Neutrophil (primary cell): ENCODE data around the gene FCAMR.

Experiments used
- H3K27ac ChIP-seq: fragments of 200-600 bp; sonication (generic); 2 replicates; pipeline ENCODE4 v1.5.1; 2016; ENCODE audit warnings: mild to moderate bottlenecking, moderate library complexity
- H3K27me3 ChIP-seq: fragments of 200-600 bp; sonication (generic); 2 replicates; pipeline ENCODE4 v1.6.0; 2016; ENCODE audit warnings: mild to moderate bottlenecking
- H3K36me3 ChIP-seq: fragments of 200-600 bp; sonication (generic); 2 replicates; pipeline ENCODE4 v1.5.1; 2017
- H3K4me1 ChIP-seq, 2 experiments: fragments of 200-600 bp in 1 of 2; sonication (generic) in 1 of 2; 1 replicate in 1 of 2; 2 replicates in 1 of 2; pipeline versions ENCODE4 v1.5.1 to v1.6.1; 2013 to 2016; ENCODE audit warnings: low read depth in 1 of 2, low read length in 1 of 2, mild to moderate bottlenecking in 1 of 2, moderate library complexity in 1 of 2; ENCODE audit not compliant: control insufficient read depth in 1 of 2, insufficient read depth in 1 of 2
- H3K4me3 ChIP-seq, 2 experiments: fragments of 200-600 bp in 1 of 2; sonication (generic) in 1 of 2; 1 replicate in 1 of 2; 2 replicates in 1 of 2; pipeline ENCODE4 v1.5.1; 2013 to 2016; ENCODE audit warnings: low read depth in 1 of 2, low read length in 1 of 2, mild to moderate bottlenecking in 1 of 2, moderate library complexity in 1 of 2
- H3K9me3 ChIP-seq: fragments of 200-600 bp; sonication (generic); 2 replicates; pipeline ENCODE4 v1.5.1; 2016
- TF ChIP-seq, protein P1 (sequence below): fragments of 200-600 bp; sonication (generic); IDR thresholded peaks from 2 replicates; pipeline ENCODE4 v1.5.1; 2016; ENCODE audit warnings: antibody characterized with exemption

The FCAMR gene

DNA sequence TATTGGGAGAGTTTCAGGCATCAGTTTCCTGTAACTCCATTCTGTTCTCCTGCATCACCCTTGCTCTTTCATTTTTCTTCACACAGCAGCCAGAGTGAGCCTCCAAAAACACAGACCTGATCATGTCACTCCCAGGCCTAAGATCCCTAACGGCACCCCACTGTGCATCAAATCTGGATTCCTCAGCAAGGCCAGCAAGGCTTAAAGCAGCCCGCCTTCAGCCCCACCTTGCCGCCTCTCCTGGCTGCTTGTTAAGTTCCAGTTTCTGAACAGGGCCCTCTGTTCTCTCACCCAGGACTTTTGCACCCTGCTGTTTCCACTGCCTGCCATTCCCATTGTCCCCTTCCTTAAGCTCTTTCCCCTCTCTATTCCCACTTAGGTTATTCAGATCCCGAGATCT, 33.0 kb upstream of the FCAMR start:
- no peak overlapping the region for H3K27ac ChIP-seq
- TF ChIP-seq, protein P1, sequence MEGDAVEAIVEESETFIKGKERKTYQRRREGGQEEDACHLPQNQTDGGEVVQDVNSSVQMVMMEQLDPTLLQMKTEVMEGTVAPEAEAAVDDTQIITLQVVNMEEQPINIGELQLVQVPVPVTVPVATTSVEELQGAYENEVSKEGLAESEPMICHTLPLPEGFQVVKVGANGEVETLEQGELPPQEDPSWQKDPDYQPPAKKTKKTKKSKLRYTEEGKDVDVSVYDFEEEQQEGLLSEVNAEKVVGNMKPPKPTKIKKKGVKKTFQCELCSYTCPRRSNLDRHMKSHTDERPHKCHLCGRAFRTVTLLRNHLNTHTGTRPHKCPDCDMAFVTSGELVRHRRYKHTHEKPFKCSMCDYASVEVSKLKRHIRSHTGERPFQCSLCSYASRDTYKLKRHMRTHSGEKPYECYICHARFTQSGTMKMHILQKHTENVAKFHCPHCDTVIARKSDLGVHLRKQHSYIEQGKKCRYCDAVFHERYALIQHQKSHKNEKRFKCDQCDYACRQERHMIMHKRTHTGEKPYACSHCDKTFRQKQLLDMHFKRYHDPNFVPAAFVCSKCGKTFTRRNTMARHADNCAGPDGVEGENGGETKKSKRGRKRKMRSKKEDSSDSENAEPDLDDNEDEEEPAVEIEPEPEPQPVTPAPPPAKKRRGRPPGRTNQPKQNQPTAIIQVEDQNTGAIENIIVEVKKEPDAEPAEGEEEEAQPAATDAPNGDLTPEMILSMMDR = no peak

DNA sequence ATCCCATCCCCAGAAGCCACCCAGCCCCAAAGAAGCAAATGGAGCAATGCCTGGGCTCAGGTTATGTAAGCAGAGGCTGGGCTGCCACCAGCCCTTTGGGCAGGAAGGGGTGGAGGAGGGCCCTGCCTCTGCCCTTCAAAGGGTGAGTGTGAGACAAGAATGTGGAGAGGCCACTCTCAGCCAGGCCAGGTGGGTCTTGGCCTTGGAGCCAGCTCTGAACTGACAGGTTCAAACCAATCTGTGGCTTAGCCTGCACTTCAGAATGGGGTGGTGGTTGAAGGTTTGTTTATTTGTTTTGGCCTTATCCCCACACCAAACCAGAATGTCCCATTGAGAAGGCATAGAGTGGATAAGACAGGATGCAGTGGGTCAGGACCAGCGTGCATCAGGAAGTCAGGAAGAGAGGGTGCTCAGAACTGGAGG, 32.5 kb upstream of the FCAMR start:
- Histone ChIP-seq H3K27me3 (no peaks in the 10 kb centered on the region), H3K4me1 (peaks cover 24 to 35% of the 10 kb centered on the region in 2 experiments), H3K9me3 (no peaks in the 10 kb centered on the region), H3K4me3 (no peak overlapping the region), H3K36me3 (no peaks in the 10 kb centered on the region), H3K27ac (no peak overlapping the region)
- TF ChIP-seq, protein P1 = no peak

More for the DNA sequence above, 33.0 kb upstream of the FCAMR start:
- Histone ChIP-seq H3K9me3 (no peaks in the 10 kb centered on the region), H3K4me3 (no peak overlapping the region), H3K4me1 (peaks cover 23 to 33% of the 10 kb centered on the region in 2 experiments), H3K36me3 (no peaks in the 10 kb centered on the region), H3K27me3 (no peaks in the 10 kb centered on the region)

DNA sequence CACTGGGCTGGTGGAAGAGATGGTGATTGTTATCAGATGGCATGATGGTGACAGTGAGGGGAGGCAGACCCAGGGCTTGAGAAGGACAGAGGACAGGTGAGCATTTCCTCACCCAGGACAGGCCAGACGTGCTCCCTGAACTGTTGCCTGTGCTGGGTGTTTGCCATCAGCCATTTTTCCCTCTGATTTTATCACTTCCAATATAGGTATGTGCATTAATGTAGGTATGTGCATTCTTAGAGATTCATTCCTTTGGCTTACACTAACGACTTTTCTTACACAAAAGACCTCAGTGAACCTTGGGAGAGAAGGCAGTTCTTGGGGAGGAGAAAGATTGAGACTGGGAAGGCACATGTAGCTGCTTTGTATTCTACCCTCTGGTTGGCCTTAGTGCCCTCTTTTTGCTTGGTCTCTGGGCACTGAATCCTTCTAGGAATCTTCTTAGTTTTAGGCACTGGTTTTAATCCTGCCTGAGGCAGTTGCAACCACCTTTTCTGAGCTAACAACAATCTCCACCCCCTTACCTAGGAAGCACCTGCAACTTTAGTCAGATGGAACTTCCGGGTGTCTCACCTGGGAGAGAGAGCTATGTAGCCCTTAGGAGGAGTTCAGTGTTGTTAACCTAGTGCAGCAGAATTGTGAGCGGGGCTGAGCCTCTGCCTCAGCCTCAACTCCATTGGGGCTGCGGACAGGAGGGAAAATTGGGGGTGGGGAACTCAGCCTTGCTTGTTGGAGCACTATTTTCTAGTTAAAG, 31.4 kb upstream of the FCAMR start:
- H3K4me3 ChIP-seq = no peak overlapping the region
- H3K27ac ChIP-seq = no peak overlapping the region
- H3K36me3 ChIP-seq = no peaks in the 10 kb centered on the region
- TF ChIP-seq, protein P1 = no peak
- H3K27me3 ChIP-seq = no peaks in the 10 kb centered on the region
- peaks cover 24 to 35% of the 10 kb centered on the region in 2 experiments for H3K4me1 ChIP-seq
- H3K9me3 ChIP-seq = no peaks in the 10 kb centered on the region

DNA sequence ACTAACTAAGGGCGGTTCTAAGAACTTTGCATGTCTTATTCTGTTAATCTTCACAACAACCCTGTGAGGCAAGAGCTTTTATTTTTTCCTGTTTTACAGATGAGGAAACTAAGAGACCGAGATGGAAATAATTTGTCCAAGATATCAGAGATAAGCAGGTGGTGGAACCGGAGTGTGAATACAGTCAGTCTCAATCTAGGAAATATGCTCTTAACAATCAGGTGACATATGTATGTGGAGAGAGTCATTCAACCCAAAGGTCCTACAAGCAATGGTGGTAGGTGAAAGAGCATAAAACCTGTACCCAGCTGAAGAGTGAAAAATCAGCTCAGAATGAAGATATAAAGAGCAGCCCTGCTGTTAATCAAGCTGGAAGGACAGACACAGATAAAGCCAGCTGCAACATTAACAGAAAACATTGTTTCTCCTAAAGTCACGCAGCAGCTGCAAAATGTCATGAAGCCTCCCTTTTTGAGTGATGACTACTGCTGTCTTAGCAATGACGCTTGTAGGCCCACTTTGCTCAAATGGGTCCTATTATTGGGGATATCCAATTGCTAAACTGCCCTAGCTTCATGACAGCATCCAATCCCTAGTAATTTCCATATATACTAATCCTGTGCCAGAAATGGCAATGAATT, 30.5 kb upstream of the FCAMR start:
- Histone ChIP-seq H3K27ac (no peak overlapping the region), H3K9me3 (no peaks in the 10 kb centered on the region), H3K4me1 (peaks cover 24 to 35% of the 10 kb centered on the region in 2 experiments), H3K4me3 (no peak overlapping the region), H3K36me3 (no peaks in the 10 kb centered on the region), H3K27me3 (no peaks in the 10 kb centered on the region)
- TF ChIP-seq, protein P1 = no peak

DNA sequence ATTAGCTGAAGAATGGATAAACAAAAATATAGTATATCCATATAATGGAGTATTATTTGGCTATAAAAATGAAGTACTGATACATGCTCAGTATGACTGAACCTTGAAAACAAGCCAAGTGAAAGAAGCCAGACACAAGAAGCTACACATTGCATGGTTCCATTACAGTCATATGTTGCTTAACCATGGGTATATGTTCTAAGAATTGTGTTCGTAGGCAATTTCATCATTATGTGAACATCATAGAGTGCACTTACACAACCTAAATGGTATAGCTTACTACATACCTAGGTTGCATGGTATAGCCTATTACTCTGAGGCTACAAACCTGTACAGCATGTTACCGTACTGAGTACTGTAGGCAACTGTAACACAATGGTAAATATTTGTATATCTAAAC, 28.6 kb upstream of the FCAMR start:
- no peak overlapping the region for H3K27ac ChIP-seq
- no peaks in the 10 kb centered on the region for H3K36me3 ChIP-seq
- no peaks in the 10 kb centered on the region for H3K27me3 ChIP-seq
- H3K4me3 ChIP-seq = no peak overlapping the region
- H3K9me3 ChIP-seq = no peaks in the 10 kb centered on the region
- peaks cover 24 to 35% of the 10 kb centered on the region in 2 experiments for H3K4me1 ChIP-seq
- TF ChIP-seq, protein P1 = no peak
